ENCODE measurements around the gene MMP25.

The MMP25 gene

GRCh38 chr16:3030222-3031212 lies 15.8 kb upstream of the MMP25 start:
- peaks cover 72% of the 10 kb centered on the region for H3K27me3 Mint-ChIP-seq
- H3K4me3 Mint-ChIP-seq = no peak overlapping the region

GRCh38 chr16:3032624-3033023 lies 13.7 kb upstream of the MMP25 start:
- peak overlapping the region; percentile 73 for H3K27ac Mint-ChIP-seq
- H3K4me1 Mint-ChIP-seq (ENCODE audit: low read depth) = peaks cover 86% of the 10 kb centered on the region
- H3K9me3 Mint-ChIP-seq = no peaks in the 10 kb centered on the region
- peaks cover 4% of the 10 kb centered on the region for H3K36me3 Mint-ChIP-seq (ENCODE audit: low read depth)
- intact Hi-C loops (cut with micrococcal nuclease) = no loop called here
- H3K27me3 Mint-ChIP-seq = peaks cover 92% of the 10 kb centered on the region
- peak overlapping the region; percentile 43 for H3K4me3 Mint-ChIP-seq

More at GRCh38 chr16:3030222-3031212, 15.8 kb upstream of the MMP25 start:
- Mint-ChIP-seq H3K36me3 (ENCODE audit: low read depth) (peaks cover 25% of the 10 kb centered on the region), H3K9me3 (no peaks in the 10 kb centered on the region), H3K4me1 (ENCODE audit: low read depth) (peaks cover 81% of the 10 kb centered on the region), H3K27ac (peak overlapping the region; percentile 53)
- intact Hi-C loops (cut with micrococcal nuclease) = no loop called here

- Mint-ChIP-seq H3K36me3 (ENCODE audit: low read depth) (no peaks in the 10 kb centered on the region), H3K4me1 (ENCODE audit: low read depth) (peaks cover 64% of the 10 kb centered on the region), H3K27me3 (peaks cover 98% of the 10 kb centered on the region), H3K9me3 (no peaks in the 10 kb centered on the region), H3K27ac (peak overlapping the region; percentile 44), H3K4me3 (no peak overlapping the region)
- intact Hi-C loops (cut with micrococcal nuclease) = no loop called here
Measured at GRCh38 chr16:3035289-3035971, 10.9 kb upstream of the MMP25 start.

GRCh38 chr16:3035972-3036725 lies 10.2 kb upstream of the MMP25 start:
- Mint-ChIP-seq H3K4me1 (ENCODE audit: low read depth) (peaks cover 57% of the 10 kb centered on the region), H3K4me3 (peak overlapping the region; percentile 28), H3K36me3 (ENCODE audit: low read depth) (no peaks in the 10 kb centered on the region), H3K9me3 (no peaks in the 10 kb centered on the region), H3K27ac (peak overlapping the region; percentile 44), H3K27me3 (peaks cover 97% of the 10 kb centered on the region)
- intact Hi-C loops (cut with micrococcal nuclease) = no loop called here

GRCh38 chr16:3036726-3037315 lies 9.5 kb upstream of the MMP25 start, which contains the start of gene BICDL2:
Gene BICDL2 (minus strand): TSS chr16:3036944. CDS start chr16:3035496, 1,448 bp downstream.
- intact Hi-C loops (cut with micrococcal nuclease) = no loop called here
- peak within 1 kb of the TSS; percentile 28 for H3K4me3 Mint-ChIP-seq
- H3K27ac Mint-ChIP-seq = peak within 1 kb of the TSS; percentile 44
- H3K4me1 Mint-ChIP-seq (ENCODE audit: low read depth) = peaks cover 50% of the 10 kb centered on the region
- H3K27me3 Mint-ChIP-seq = peaks cover 91% of the 10 kb centered on the region
- no peaks in the 10 kb centered on the region for H3K36me3 Mint-ChIP-seq (ENCODE audit: low read depth)
- no peaks in the 10 kb centered on the region for H3K9me3 Mint-ChIP-seq

GRCh38 chr16:3038256-3038655 lies 8.1 kb upstream of the MMP25 start:
- H3K27me3 Mint-ChIP-seq = peaks cover 77% of the 10 kb centered on the region
- H3K4me1 Mint-ChIP-seq (ENCODE audit: low read depth) = peaks cover 47% of the 10 kb centered on the region
- intact Hi-C loops (cut with micrococcal nuclease) = no loop called here
- no peak overlapping the region for H3K27ac Mint-ChIP-seq
- no peaks in the 10 kb centered on the region for H3K36me3 Mint-ChIP-seq (ENCODE audit: low read depth)
- H3K4me3 Mint-ChIP-seq = no peak overlapping the region
- H3K9me3 Mint-ChIP-seq = no peaks in the 10 kb centered on the region

GRCh38 chr16:3038896-3039295 lies 7.5 kb upstream of the MMP25 start:
- H3K36me3 Mint-ChIP-seq (ENCODE audit: low read depth) = no peaks in the 10 kb centered on the region
- H3K9me3 Mint-ChIP-seq = no peaks in the 10 kb centered on the region
- no peak overlapping the region for H3K4me3 Mint-ChIP-seq
- intact Hi-C loops (cut with micrococcal nuclease) = no loop called here
- H3K27me3 Mint-ChIP-seq = peaks cover 75% of the 10 kb centered on the region
- peaks cover 47% of the 10 kb centered on the region for H3K4me1 Mint-ChIP-seq (ENCODE audit: low read depth)
- H3K27ac Mint-ChIP-seq = no peak overlapping the region

GRCh38 chr16:3042376-3042775 lies 4.0 kb upstream of the MMP25 start:
- peaks cover 47% of the 10 kb centered on the region for H3K4me1 Mint-ChIP-seq (ENCODE audit: low read depth)
- intact Hi-C loops (cut with micrococcal nuclease) = no loop called here
- peaks cover 59% of the 10 kb centered on the region for H3K27me3 Mint-ChIP-seq
- peaks cover 8% of the 10 kb centered on the region for H3K36me3 Mint-ChIP-seq (ENCODE audit: low read depth)
- no peak overlapping the region for H3K27ac Mint-ChIP-seq
- no peak overlapping the region for H3K4me3 Mint-ChIP-seq
- H3K9me3 Mint-ChIP-seq = no peaks in the 10 kb centered on the region

GRCh38 chr16:3044708-3045107 lies 1.7 kb upstream of the MMP25 start:
- Mint-ChIP-seq H3K4me1 (ENCODE audit: low read depth) (peaks cover 59% of the 10 kb centered on the region), H3K4me3 (peak overlapping the region; percentile 89), H3K36me3 (ENCODE audit: low read depth) (peaks cover 23% of the 10 kb centered on the region), H3K27me3 (peaks cover 40% of the 10 kb centered on the region), H3K9me3 (no peaks in the 10 kb centered on the region), H3K27ac (peak overlapping the region; percentile 86)
- intact Hi-C loops (cut with micrococcal nuclease) = no loop called here

GRCh38 chr16:3046641-3047386 lies 453 bp downstream of the MMP25 start:
- intact Hi-C loops (cut with micrococcal nuclease) = no loop called here
- Mint-ChIP-seq H3K4me3 (peak overlapping the region; percentile 89), H3K36me3 (ENCODE audit: low read depth) (peaks cover 43% of the 10 kb centered on the region), H3K27me3 (peaks cover 32% of the 10 kb centered on the region), H3K9me3 (no peaks in the 10 kb centered on the region), H3K27ac (peak overlapping the region; percentile 86), H3K4me1 (ENCODE audit: low read depth) (peaks cover 80% of the 10 kb centered on the region)

- Mint-ChIP-seq H3K9me3 (no peaks in the 10 kb centered on the region), H3K27ac (peak overlapping the region; percentile 86), H3K4me3 (peak overlapping the region; percentile 89), H3K4me1 (ENCODE audit: low read depth) (peaks cover 83% of the 10 kb centered on the region), H3K36me3 (ENCODE audit: low read depth) (peaks cover 47% of the 10 kb centered on the region), H3K27me3 (peaks cover 35% of the 10 kb centered on the region)
- intact Hi-C loops (cut with micrococcal nuclease) = no loop called here
Measured at GRCh38 chr16:3047387-3047720, 993 bp downstream of the MMP25 start.

- Mint-ChIP-seq H3K4me1 (ENCODE audit: low read depth) (peaks cover 79% of the 10 kb centered on the region), H3K9me3 (no peaks in the 10 kb centered on the region), H3K36me3 (ENCODE audit: low read depth) (peaks cover 67% of the 10 kb centered on the region), H3K27ac (no peak overlapping the region), H3K4me3 (no peak overlapping the region), H3K27me3 (peaks cover 21% of the 10 kb centered on the region)
- intact Hi-C loops (cut with micrococcal nuclease) = no loop called here
Measured at GRCh38 chr16:3049921-3050481, 3.6 kb downstream of the MMP25 start.

- intact Hi-C loops (cut with micrococcal nuclease) = no loop called here
- Mint-ChIP-seq H3K9me3 (no peaks in the 10 kb centered on the region), H3K27me3 (peaks cover 18% of the 10 kb centered on the region), H3K27ac (no peak overlapping the region), H3K4me3 (no peak overlapping the region), H3K36me3 (ENCODE audit: low read depth) (peaks cover 70% of the 10 kb centered on the region), H3K4me1 (ENCODE audit: low read depth) (peaks cover 79% of the 10 kb centered on the region)
Measured at GRCh38 chr16:3050487-3050886, 4.1 kb downstream of the MMP25 start.
